GM23338 (cell line): ENCODE results near the gene CHAC1. TPM values are rescaled to one million over a fixed set of nuclear protein-coding genes. Genes with fewer than 3 reads are reported as not detected.

ENCODE experiments used
- ATAC-seq: fragments of 200-7000 bp; cut with Tn5 transposase; 3 replicates; pipeline ENCODE4 v1.9.1; 2020
- DNase-seq: peaks from one replicate; pipeline ENCODE4 v3.0.0-alpha.2; 2015; ENCODE audit warnings: low spot score
- H2AFZ ChIP-seq: fragments of 200-600 bp; sonication (generic); 2 replicates; pipeline ENCODE4 v1.8.0; 2016; ENCODE audit warnings: antibody characterized with exemption, mild to moderate bottlenecking, moderate library complexity
- H3F3A ChIP-seq: fragments of 200-600 bp; sonication (generic); replicated peaks from 2 replicates; pipeline ENCODE4 v1.8.0; 2017; ENCODE audit warnings: antibody characterized with exemption, mixed run types, low read depth
- H3K27ac ChIP-seq: fragments of 200-600 bp; sonication (generic); 2 replicates; pipeline ENCODE4 v1.6.1; 2016; ENCODE audit warnings: low read depth
- H3K27me3 ChIP-seq: fragments of 200-600 bp; sonication (generic); 2 replicates; pipeline ENCODE4 v1.8.0; 2016; ENCODE audit warnings: mild to moderate bottlenecking, mixed run types, moderate library complexity; ENCODE audit not compliant: insufficient read depth
- H3K36me3 ChIP-seq: fragments of 200-600 bp; sonication (generic); 2 replicates; pipeline ENCODE4 v1.8.0; 2016; ENCODE audit warnings: mild to moderate bottlenecking; ENCODE audit not compliant: insufficient read depth
- H3K4me1 ChIP-seq: fragments of 200-600 bp; sonication (generic); 2 replicates; pipeline ENCODE4 v1.8.0; 2016; ENCODE audit warnings: mild to moderate bottlenecking, moderate library complexity; ENCODE audit not compliant: insufficient read depth
- H3K4me2 ChIP-seq: fragments of 200-600 bp; sonication (generic); 2 replicates; pipeline ENCODE4 v1.7.1; 2017; ENCODE audit warnings: mixed run types
- H3K4me3 ChIP-seq: fragments of 200-600 bp; sonication (generic); 2 replicates; pipeline ENCODE4 v1.6.1; 2016; ENCODE audit warnings: mixed run types
- H3K79me2 ChIP-seq: fragments of 200-600 bp; sonication (generic); replicated peaks from 2 replicates; pipeline ENCODE4 v1.8.0; 2017; ENCODE audit warnings: mild to moderate bottlenecking; ENCODE audit not compliant: insufficient read depth
- H3K9me2 ChIP-seq: fragments of 200-600 bp; sonication (generic); 2 replicates; pipeline ENCODE4 v1.8.0; 2017; ENCODE audit not compliant: insufficient read depth
- H4K20me1 ChIP-seq: fragments of 200-600 bp; sonication (generic); replicated peaks from 2 replicates; pipeline ENCODE4 v1.8.0; 2017; ENCODE audit warnings: mild to moderate bottlenecking; ENCODE audit not compliant: insufficient read depth
- H3K27ac Mint-ChIP-seq: 2 replicates; pipeline ENCODE4 v1.8.0; 2020; ENCODE audit warnings: inconsistent platforms, mild to moderate bottlenecking, moderate library complexity, mixed read lengths
- H3K27me3 Mint-ChIP-seq: 3 replicates; pipeline ENCODE4 v1.8.0; 2022; ENCODE audit warnings: low read depth, mild to moderate bottlenecking, moderate library complexity, mixed read lengths, inconsistent platforms; ENCODE audit not compliant: insufficient read depth, poor library complexity
- H3K36me3 Mint-ChIP-seq: 3 replicates; pipeline ENCODE4 v1.8.0; 2021; ENCODE audit warnings: low read depth, mild to moderate bottlenecking, inconsistent platforms, moderate library complexity, mixed read lengths
- H3K4me1 Mint-ChIP-seq: 3 replicates; pipeline ENCODE4 v1.8.0; 2020; ENCODE audit warnings: mild to moderate bottlenecking, inconsistent platforms, mixed read lengths
- H3K4me3 Mint-ChIP-seq: 3 replicates; pipeline ENCODE4 v1.8.0; 2021; ENCODE audit warnings: moderate library complexity, mild to moderate bottlenecking, inconsistent platforms, mixed read lengths
- H3K9me3 Mint-ChIP-seq: 3 replicates; pipeline ENCODE4 v1.8.0; 2020; ENCODE audit warnings: moderate library complexity, mild to moderate bottlenecking, inconsistent platforms, mixed read lengths
- CREB1 ChIP-seq: fragments of 250-450 bp; sonication (Bioruptor Pico); IDR thresholded peaks from 2 replicates; pipeline ENCODE4 v1.5.0; 2020; ENCODE audit warnings: low read depth, mild to moderate bottlenecking, moderate library complexity
- EZH2phosphoT487 ChIP-seq: fragments of 200-600 bp; sonication (generic); IDR thresholded peaks from one replicate; pipeline ENCODE4 v1.8.1; 2018; ENCODE audit warnings: antibody characterized with exemption; ENCODE audit not compliant: unreplicated experiment
- JUNB ChIP-seq: IDR thresholded peaks from one replicate; pipeline ENCODE4 v1.6.1; 2016; ENCODE audit warnings: antibody characterized with exemption; ENCODE audit not compliant: unreplicated experiment
- NANOG ChIP-seq: IDR thresholded peaks from 2 replicates; pipeline ENCODE4 v1.6.1; 2016; ENCODE audit warnings: antibody characterized with exemption, borderline replicate concordance
- STAT1 ChIP-seq: IDR thresholded peaks from one replicate; pipeline ENCODE4 v1.6.1; 2016; ENCODE audit warnings: antibody characterized with exemption; ENCODE audit not compliant: unreplicated experiment
- ZNF114 ChIP-seq: fragments of 250-450 bp; sonication (Bioruptor Pico); IDR thresholded peaks from 2 replicates; pipeline ENCODE4 v1.5.0; 2020; ENCODE audit warnings: mild to moderate bottlenecking, moderate library complexity
- ZNF331 ChIP-seq: fragments of 250-450 bp; sonication (Bioruptor Pico); IDR thresholded peaks from 2 replicates; pipeline ENCODE4 v1.5.0; 2020; ENCODE audit warnings: low read depth, mild to moderate bottlenecking, moderate library complexity
- polyA plus RNA-seq: library from polyadenylated mRNA; unstranded; fragments of >200 nt; fragmentation: Nextera tagmentation; extraction: Ambion mirVana; gene quantifications from 2 replicates; pipeline ENCODE4 v1.2.1, GENCODE V29; 2016
- total RNA-seq: library from RNA; depleted of rRNA; stranded (reverse); fragments of >200 nt; shearing (Covaris generic); gene quantifications from 2 replicates; pipeline ENCODE4 v1.2.3, GENCODE V29; 2014
- TF ChIP-seq, protein P1 (sequence below), 2 experiments: fragments of 200-600 bp in 1 of 2; sonication (generic) in 1 of 2; conservative IDR thresholded peaks; 2 replicates each; pipeline versions ENCODE4 v1.5.1 to v1.6.1; 2016 to 2017; ENCODE audit warnings: antibody characterized with exemption in 2 of 2, low read depth in 2 of 2, mild to moderate bottlenecking in 2 of 2, moderate library complexity in 1 of 2
- TF ChIP-seq, protein P2 (sequence below): IDR thresholded peaks from 2 replicates; pipeline ENCODE4 v1.6.1; 2016; ENCODE audit warnings: antibody characterized with exemption
- TF ChIP-seq, protein P3 (sequence below): fragments of 250-450 bp; sonication (Bioruptor Pico); IDR thresholded peaks from 2 replicates; pipeline ENCODE4 v1.5.0; 2020; ENCODE audit warnings: mild to moderate bottlenecking, moderate library complexity

The CHAC1 gene
- total and polyA plus RNA-seq, 2 experiments from 2014 or later, result 73.0 to 124 TPM

DNA sequence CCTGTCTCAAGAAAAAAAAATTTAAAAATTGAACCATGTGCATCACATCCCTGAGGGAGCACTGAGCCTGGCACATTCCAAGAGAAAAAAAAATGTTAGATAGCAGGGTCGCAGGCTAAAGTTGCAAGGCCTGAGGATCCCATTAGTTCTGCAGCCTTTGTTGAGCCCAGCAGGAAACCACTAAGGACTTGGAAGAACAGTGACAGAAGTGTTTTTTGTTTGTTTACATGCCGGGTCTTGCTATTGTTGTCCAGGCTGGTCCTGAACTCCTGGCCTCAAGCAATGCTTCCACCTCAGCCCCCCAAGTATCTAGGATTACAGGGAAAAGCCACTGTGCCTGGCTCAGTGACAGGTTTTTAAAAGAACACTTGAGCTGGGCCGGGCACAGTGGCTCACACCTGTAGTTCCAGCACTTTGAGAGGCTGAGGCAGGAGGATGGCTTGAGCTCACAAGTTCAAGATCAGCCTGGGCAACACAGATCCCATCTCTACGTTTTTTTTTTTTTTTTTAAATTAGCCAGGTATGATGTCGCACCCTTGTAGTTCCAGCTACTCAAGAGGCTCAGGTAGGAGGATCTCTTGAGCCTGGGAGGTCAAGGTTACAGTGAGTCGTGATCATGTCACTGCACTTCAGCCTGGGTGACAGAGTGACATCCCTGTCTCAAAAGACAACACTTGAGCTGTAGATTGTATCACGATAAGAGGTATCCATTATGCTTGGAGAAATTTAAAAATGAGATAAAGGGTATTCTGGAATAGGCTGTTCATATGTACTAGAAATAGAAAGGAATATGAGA, 15.2 kb downstream of the CHAC1 start (continued):
- no peak for TF ChIP-seq ZNF331 (CRISPR knock-in tag)
- no peak for TF ChIP-seq EZH2phosphoT487
- TF ChIP-seq, protein P1, sequence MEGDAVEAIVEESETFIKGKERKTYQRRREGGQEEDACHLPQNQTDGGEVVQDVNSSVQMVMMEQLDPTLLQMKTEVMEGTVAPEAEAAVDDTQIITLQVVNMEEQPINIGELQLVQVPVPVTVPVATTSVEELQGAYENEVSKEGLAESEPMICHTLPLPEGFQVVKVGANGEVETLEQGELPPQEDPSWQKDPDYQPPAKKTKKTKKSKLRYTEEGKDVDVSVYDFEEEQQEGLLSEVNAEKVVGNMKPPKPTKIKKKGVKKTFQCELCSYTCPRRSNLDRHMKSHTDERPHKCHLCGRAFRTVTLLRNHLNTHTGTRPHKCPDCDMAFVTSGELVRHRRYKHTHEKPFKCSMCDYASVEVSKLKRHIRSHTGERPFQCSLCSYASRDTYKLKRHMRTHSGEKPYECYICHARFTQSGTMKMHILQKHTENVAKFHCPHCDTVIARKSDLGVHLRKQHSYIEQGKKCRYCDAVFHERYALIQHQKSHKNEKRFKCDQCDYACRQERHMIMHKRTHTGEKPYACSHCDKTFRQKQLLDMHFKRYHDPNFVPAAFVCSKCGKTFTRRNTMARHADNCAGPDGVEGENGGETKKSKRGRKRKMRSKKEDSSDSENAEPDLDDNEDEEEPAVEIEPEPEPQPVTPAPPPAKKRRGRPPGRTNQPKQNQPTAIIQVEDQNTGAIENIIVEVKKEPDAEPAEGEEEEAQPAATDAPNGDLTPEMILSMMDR (conservative IDR thresholded peaks at IDR 0.05; ENCODE audit: low read depth in 2 of 2), result no peak
- no peak for TF ChIP-seq NANOG
- TF ChIP-seq, protein P2, sequence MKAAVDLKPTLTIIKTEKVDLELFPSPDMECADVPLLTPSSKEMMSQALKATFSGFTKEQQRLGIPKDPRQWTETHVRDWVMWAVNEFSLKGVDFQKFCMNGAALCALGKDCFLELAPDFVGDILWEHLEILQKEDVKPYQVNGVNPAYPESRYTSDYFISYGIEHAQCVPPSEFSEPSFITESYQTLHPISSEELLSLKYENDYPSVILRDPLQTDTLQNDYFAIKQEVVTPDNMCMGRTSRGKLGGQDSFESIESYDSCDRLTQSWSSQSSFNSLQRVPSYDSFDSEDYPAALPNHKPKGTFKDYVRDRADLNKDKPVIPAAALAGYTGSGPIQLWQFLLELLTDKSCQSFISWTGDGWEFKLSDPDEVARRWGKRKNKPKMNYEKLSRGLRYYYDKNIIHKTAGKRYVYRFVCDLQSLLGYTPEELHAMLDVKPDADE, result no peak
- TF ChIP-seq STAT1, result no peak
- no peak for TF ChIP-seq JUNB
- no peak for TF ChIP-seq ZNF114 (CRISPR knock-in tag)

DNA sequence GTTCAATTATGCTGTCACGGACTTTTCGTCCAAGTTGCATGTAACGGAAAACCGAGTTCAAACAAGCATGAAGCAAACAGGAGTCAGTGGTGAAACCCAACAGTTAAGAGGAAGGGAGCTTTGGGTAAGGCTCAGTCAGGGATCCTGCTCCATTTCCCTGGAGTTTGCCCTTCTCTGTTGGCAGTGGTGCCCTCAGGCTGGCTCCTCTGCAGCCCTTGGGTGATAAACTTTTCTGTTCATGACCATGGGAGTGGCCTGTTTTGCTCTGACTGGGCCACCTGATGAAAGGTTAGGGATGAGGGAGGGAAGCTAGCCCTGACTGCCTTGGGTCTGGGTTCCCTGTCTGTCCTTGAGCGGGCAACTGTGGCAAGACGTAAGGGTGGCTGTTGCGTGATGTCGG, 16.1 kb downstream of the CHAC1 start:
- no peak for ATAC-seq
- no peak overlapping the region for H3K27ac Mint-ChIP-seq
- H3K36me3 Mint-ChIP-seq, result no peaks in the 10 kb centered on the region

More for the DNA sequence above, 16.1 kb downstream of the CHAC1 start:
- peaks cover 30% of the 10 kb centered on the region for H3K4me1 Mint-ChIP-seq
- Histone ChIP-seq H4K20me1 (no peaks in the 10 kb centered on the region; the same call in 1 of the 2 replicates), H3K27ac (no peak overlapping the region), H3K36me3 (no peaks in the 10 kb centered on the region), H2AFZ (no peak overlapping the region), H3K4me3 (no peak overlapping the region), H3K4me2 (no peak overlapping the region), H3F3A (no peaks in the 10 kb centered on the region), H3K27me3 (no peaks in the 10 kb centered on the region), H3K4me1 (0 out of 2 replicates have a peak, but pooled peaks cover 3% of the 10 kb centered on the region), H3K9me2 (no peaks in the 10 kb centered on the region), H3K79me2 (no peaks in the 10 kb centered on the region)
- no peak for DNase-seq
- H3K27me3 Mint-ChIP-seq, result peaks cover 6% of the 10 kb centered on the region
- no peaks in the 10 kb centered on the region for H3K9me3 Mint-ChIP-seq
- no peak overlapping the region for H3K4me3 Mint-ChIP-seq
- no peak for TF ChIP-seq CREB1 (CRISPR knock-in tag)
- no peak for TF ChIP-seq ZNF114 (CRISPR knock-in tag)
- TF ChIP-seq ZNF331 (CRISPR knock-in tag), result no peak
- TF ChIP-seq EZH2phosphoT487, result no peak
- TF ChIP-seq, protein P3, sequence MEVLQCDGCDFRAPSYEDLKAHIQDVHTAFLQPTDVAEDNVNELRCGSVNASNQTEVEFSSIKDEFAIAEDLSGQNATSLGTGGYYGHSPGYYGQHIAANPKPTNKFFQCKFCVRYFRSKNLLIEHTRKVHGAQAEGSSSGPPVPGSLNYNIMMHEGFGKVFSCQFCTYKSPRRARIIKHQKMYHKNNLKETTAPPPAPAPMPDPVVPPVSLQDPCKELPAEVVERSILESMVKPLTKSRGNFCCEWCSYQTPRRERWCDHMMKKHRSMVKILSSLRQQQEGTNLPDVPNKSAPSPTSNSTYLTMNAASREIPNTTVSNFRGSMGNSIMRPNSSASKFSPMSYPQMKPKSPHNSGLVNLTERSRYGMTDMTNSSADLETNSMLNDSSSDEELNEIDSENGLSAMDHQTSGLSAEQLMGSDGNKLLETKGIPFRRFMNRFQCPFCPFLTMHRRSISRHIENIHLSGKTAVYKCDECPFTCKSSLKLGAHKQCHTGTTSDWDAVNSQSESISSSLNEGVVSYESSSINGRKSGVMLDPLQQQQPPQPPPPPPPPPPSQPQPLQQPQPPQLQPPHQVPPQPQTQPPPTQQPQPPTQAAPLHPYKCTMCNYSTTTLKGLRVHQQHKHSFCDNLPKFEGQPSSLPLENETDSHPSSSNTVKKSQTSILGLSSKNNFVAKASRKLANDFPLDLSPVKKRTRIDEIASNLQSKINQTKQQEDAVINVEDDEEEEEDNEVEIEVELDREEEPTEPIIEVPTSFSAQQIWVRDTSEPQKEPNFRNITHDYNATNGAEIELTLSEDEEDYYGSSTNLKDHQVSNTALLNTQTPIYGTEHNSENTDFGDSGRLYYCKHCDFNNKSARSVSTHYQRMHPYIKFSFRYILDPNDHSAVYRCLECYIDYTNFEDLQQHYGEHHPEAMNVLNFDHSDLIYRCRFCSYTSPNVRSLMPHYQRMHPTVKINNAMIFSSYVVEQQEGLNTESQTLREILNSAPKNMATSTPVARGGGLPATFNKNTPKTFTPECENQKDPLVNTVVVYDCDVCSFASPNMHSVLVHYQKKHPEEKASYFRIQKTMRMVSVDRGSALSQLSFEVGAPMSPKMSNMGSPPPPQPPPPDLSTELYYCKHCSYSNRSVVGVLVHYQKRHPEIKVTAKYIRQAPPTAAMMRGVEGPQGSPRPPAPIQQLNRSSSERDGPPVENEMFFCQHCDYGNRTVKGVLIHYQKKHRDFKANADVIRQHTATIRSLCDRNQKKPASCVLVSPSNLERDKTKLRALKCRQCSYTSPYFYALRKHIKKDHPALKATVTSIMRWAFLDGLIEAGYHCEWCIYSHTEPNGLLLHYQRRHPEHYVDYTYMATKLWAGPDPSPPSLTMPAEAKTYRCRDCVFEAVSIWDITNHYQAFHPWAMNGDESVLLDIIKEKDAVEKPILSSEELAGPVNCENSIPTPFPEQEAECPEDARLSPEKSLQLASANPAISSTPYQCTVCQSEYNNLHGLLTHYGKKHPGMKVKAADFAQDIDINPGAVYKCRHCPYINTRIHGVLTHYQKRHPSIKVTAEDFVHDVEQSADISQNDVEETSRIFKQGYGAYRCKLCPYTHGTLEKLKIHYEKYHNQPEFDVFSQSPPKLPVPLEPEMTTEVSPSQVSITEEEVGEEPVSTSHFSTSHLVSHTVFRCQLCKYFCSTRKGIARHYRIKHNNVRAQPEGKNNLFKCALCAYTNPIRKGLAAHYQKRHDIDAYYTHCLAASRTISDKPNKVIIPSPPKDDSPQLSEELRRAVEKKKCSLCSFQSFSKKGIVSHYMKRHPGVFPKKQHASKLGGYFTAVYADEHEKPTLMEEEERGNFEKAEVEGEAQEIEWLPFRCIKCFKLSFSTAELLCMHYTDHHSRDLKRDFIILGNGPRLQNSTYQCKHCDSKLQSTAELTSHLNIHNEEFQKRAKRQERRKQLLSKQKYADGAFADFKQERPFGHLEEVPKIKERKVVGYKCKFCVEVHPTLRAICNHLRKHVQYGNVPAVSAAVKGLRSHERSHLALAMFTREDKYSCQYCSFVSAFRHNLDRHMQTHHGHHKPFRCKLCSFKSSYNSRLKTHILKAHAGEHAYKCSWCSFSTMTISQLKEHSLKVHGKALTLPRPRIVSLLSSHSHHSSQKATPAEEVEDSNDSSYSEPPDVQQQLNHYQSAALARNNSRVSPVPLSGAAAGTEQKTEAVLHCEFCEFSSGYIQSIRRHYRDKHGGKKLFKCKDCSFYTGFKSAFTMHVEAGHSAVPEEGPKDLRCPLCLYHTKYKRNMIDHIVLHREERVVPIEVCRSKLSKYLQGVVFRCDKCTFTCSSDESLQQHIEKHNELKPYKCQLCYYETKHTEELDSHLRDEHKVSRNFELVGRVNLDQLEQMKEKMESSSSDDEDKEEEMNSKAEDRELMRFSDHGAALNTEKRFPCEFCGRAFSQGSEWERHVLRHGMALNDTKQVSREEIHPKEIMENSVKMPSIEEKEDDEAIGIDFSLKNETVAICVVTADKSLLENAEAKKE (CRISPR knock-in tag), result no peak
- TF ChIP-seq STAT1, result no peak
